GM23338 (cell line): ENCODE results near the gene RRAD. TPM values are rescaled to one million over a fixed set of nuclear protein-coding genes. Genes with fewer than 3 reads are reported as not detected.

Experiments used
- ATAC-seq: fragments of 200-7000 bp; cut with Tn5 transposase; 3 replicates; pipeline ENCODE4 v1.9.1; 2020
- DNase-seq: peaks from one replicate; pipeline ENCODE4 v3.0.0-alpha.2; 2015; ENCODE audit warnings: low spot score
- H2AFZ ChIP-seq: fragments of 200-600 bp; sonication (generic); 2 replicates; pipeline ENCODE4 v1.8.0; 2016; ENCODE audit warnings: antibody characterized with exemption, mild to moderate bottlenecking, moderate library complexity
- H3F3A ChIP-seq: fragments of 200-600 bp; sonication (generic); replicated peaks from 2 replicates; pipeline ENCODE4 v1.8.0; 2017; ENCODE audit warnings: antibody characterized with exemption, mixed run types, low read depth
- H3K27ac ChIP-seq: fragments of 200-600 bp; sonication (generic); 2 replicates; pipeline ENCODE4 v1.6.1; 2016; ENCODE audit warnings: low read depth
- H3K27me3 ChIP-seq: fragments of 200-600 bp; sonication (generic); 2 replicates; pipeline ENCODE4 v1.8.0; 2016; ENCODE audit warnings: mild to moderate bottlenecking, mixed run types, moderate library complexity; ENCODE audit not compliant: insufficient read depth
- H3K36me3 ChIP-seq: fragments of 200-600 bp; sonication (generic); 2 replicates; pipeline ENCODE4 v1.8.0; 2016; ENCODE audit warnings: mild to moderate bottlenecking; ENCODE audit not compliant: insufficient read depth
- H3K4me1 ChIP-seq: fragments of 200-600 bp; sonication (generic); 2 replicates; pipeline ENCODE4 v1.8.0; 2016; ENCODE audit warnings: mild to moderate bottlenecking, moderate library complexity; ENCODE audit not compliant: insufficient read depth
- H3K4me2 ChIP-seq: fragments of 200-600 bp; sonication (generic); 2 replicates; pipeline ENCODE4 v1.7.1; 2017; ENCODE audit warnings: mixed run types
- H3K4me3 ChIP-seq: fragments of 200-600 bp; sonication (generic); 2 replicates; pipeline ENCODE4 v1.6.1; 2016; ENCODE audit warnings: mixed run types
- H3K79me2 ChIP-seq: fragments of 200-600 bp; sonication (generic); replicated peaks from 2 replicates; pipeline ENCODE4 v1.8.0; 2017; ENCODE audit warnings: mild to moderate bottlenecking; ENCODE audit not compliant: insufficient read depth
- H3K9me2 ChIP-seq: fragments of 200-600 bp; sonication (generic); 2 replicates; pipeline ENCODE4 v1.8.0; 2017; ENCODE audit not compliant: insufficient read depth
- H4K20me1 ChIP-seq: fragments of 200-600 bp; sonication (generic); replicated peaks from 2 replicates; pipeline ENCODE4 v1.8.0; 2017; ENCODE audit warnings: mild to moderate bottlenecking; ENCODE audit not compliant: insufficient read depth
- H3K27ac Mint-ChIP-seq: 2 replicates; pipeline ENCODE4 v1.8.0; 2020; ENCODE audit warnings: inconsistent platforms, mild to moderate bottlenecking, moderate library complexity, mixed read lengths
- H3K27me3 Mint-ChIP-seq: 3 replicates; pipeline ENCODE4 v1.8.0; 2022; ENCODE audit warnings: low read depth, mild to moderate bottlenecking, moderate library complexity, mixed read lengths, inconsistent platforms; ENCODE audit not compliant: insufficient read depth, poor library complexity
- H3K36me3 Mint-ChIP-seq: 3 replicates; pipeline ENCODE4 v1.8.0; 2021; ENCODE audit warnings: low read depth, mild to moderate bottlenecking, inconsistent platforms, moderate library complexity, mixed read lengths
- H3K4me1 Mint-ChIP-seq: 3 replicates; pipeline ENCODE4 v1.8.0; 2020; ENCODE audit warnings: mild to moderate bottlenecking, inconsistent platforms, mixed read lengths
- H3K4me3 Mint-ChIP-seq: 3 replicates; pipeline ENCODE4 v1.8.0; 2021; ENCODE audit warnings: moderate library complexity, mild to moderate bottlenecking, inconsistent platforms, mixed read lengths
- H3K9me3 Mint-ChIP-seq: 3 replicates; pipeline ENCODE4 v1.8.0; 2020; ENCODE audit warnings: moderate library complexity, mild to moderate bottlenecking, inconsistent platforms, mixed read lengths
- CTCF ChIP-seq, 2 experiments: fragments of 200-600 bp in 1 of 2; sonication (generic) in 1 of 2; conservative IDR thresholded peaks; 2 replicates each; pipeline versions ENCODE4 v1.5.1 to v1.6.1; 2016 to 2017; ENCODE audit warnings: antibody characterized with exemption in 2 of 2, low read depth in 2 of 2, mild to moderate bottlenecking in 2 of 2, moderate library complexity in 1 of 2
- ETS1 ChIP-seq: IDR thresholded peaks from 2 replicates; pipeline ENCODE4 v1.6.1; 2016; ENCODE audit warnings: antibody characterized with exemption
- EZH2phosphoT487 ChIP-seq: fragments of 200-600 bp; sonication (generic); IDR thresholded peaks from one replicate; pipeline ENCODE4 v1.8.1; 2018; ENCODE audit warnings: antibody characterized with exemption; ENCODE audit not compliant: unreplicated experiment
- JUNB ChIP-seq: IDR thresholded peaks from one replicate; pipeline ENCODE4 v1.6.1; 2016; ENCODE audit warnings: antibody characterized with exemption; ENCODE audit not compliant: unreplicated experiment
- NANOG ChIP-seq: IDR thresholded peaks from 2 replicates; pipeline ENCODE4 v1.6.1; 2016; ENCODE audit warnings: antibody characterized with exemption, borderline replicate concordance
- REST ChIP-seq: IDR thresholded peaks from one replicate; pipeline ENCODE4 v1.6.1; 2018; ENCODE audit warnings: antibody characterized with exemption; ENCODE audit not compliant: unreplicated experiment
- STAT1 ChIP-seq: IDR thresholded peaks from one replicate; pipeline ENCODE4 v1.6.1; 2016; ENCODE audit warnings: antibody characterized with exemption; ENCODE audit not compliant: unreplicated experiment
- ZNF331 ChIP-seq: fragments of 250-450 bp; sonication (Bioruptor Pico); IDR thresholded peaks from 2 replicates; pipeline ENCODE4 v1.5.0; 2020; ENCODE audit warnings: low read depth, mild to moderate bottlenecking, moderate library complexity
- ZNF462 ChIP-seq: fragments of 250-450 bp; sonication (Bioruptor Pico); IDR thresholded peaks from 2 replicates; pipeline ENCODE4 v1.5.0; 2020; ENCODE audit warnings: mild to moderate bottlenecking, moderate library complexity
- polyA plus RNA-seq: library from polyadenylated mRNA; unstranded; fragments of >200 nt; fragmentation: Nextera tagmentation; extraction: Ambion mirVana; gene quantifications from 2 replicates; pipeline ENCODE4 v1.2.1, GENCODE V29; 2016
- total RNA-seq: library from RNA; depleted of rRNA; stranded (reverse); fragments of >200 nt; shearing (Covaris generic); gene quantifications from 2 replicates; pipeline ENCODE4 v1.2.3, GENCODE V29; 2014

RRAD gene
- total and polyA plus RNA-seq, 2 experiments from 2014 or later, result 0.18 TPM; not detected in 1

- H3K9me2 ChIP-seq, result no peaks in the 10 kb centered on the region
- no peak overlapping the region for H2AFZ ChIP-seq
- H4K20me1 ChIP-seq, result no peaks in the 10 kb centered on the region; the same call in 1 of the 2 replicates
- H3K27me3 Mint-ChIP-seq, result peaks cover 5% of the 10 kb centered on the region
- no peak overlapping the region for H3K27ac ChIP-seq
- ATAC-seq (no peak), DNase-seq (no peak)
- H3K4me2 ChIP-seq, result no peak overlapping the region
- no peak overlapping the region for H3K4me3 ChIP-seq
- H3K36me3 Mint-ChIP-seq, result peaks cover 26% of the 10 kb centered on the region; the same call in 2 of the 3 replicates
- no peaks in the 10 kb centered on the region; the same call in 1 of the 2 replicates for H3K4me1 ChIP-seq
- 0 out of 2 replicates have a peak, but pooled peaks cover 4% of the 10 kb centered on the region for H3F3A ChIP-seq
- H3K36me3 ChIP-seq, result no peaks in the 10 kb centered on the region
- H3K27ac Mint-ChIP-seq, result no peak overlapping the region
- H3K79me2 ChIP-seq, result 0 out of 2 replicates have a peak, but pooled peaks cover 10% of the 10 kb centered on the region
- no peak overlapping the region for H3K4me3 Mint-ChIP-seq
- no peaks in the 10 kb centered on the region for H3K27me3 ChIP-seq
- H3K4me1 Mint-ChIP-seq, result peaks cover 7% of the 10 kb centered on the region; the same call in 1 of the 3 replicates
- H3K9me3 Mint-ChIP-seq, result no peaks in the 10 kb centered on the region; the same call in 2 of the 3 replicates
- no peak for TF ChIP-seq NANOG
- TF ChIP-seq REST, result no peak
- TF ChIP-seq ZNF331 (CRISPR knock-in tag), result no peak
- TF ChIP-seq CTCF (conservative IDR thresholded peaks at IDR 0.05; ENCODE audit: low read depth in 2 of 2), result no peak
- TF ChIP-seq STAT1, result no peak
- TF ChIP-seq JUNB, result no peak
- no peak for TF ChIP-seq ZNF462 (CRISPR knock-in tag)
- TF ChIP-seq ETS1, result no peak
- TF ChIP-seq EZH2phosphoT487, result no peak
These were observed 34.0 kb downstream of the RRAD start for GRCh38 chr16:66891360-66891759.
